Left lung (tissue), 10 donors: ENCODE results near the gene NRBF2. TPM values are rescaled to one million over a fixed set of nuclear protein-coding genes. Genes with fewer than 3 reads are reported as not detected.
"Not testable (repeated sequence)": the region's sequence is repeated elsewhere in the genome, so short reads cannot be mapped to it uniquely, and the experiment has no call there.

ENCODE experiments used
- ATAC-seq: fragments of 200-7000 bp; cut with Tn5 transposase; one replicate; pipeline ENCODE4 v1.9.1; 2020; ENCODE audit warnings: moderate library complexity
- DNase-seq, 4 donors: peaks; one replicate each; pipeline ENCODE4 v3.0.0-alpha.2; 2013 to 2020
- H3K27ac ChIP-seq, 2 donors: fragments of 200-600 bp; sonication (generic) in 1 of 2; one replicate each; pipeline versions ENCODE4 v1.5.0 to v1.8.0; 2020 to 2021
- H3K27me3 ChIP-seq, 2 donors: fragments of 200-600 bp; sonication (generic) in 1 of 2; one replicate each; pipeline versions ENCODE4 v1.5.0 to v1.8.0; 2020 to 2021
- H3K36me3 ChIP-seq, 2 donors: fragments of 200-600 bp; sonication (generic) in 1 of 2; one replicate each; pipeline versions ENCODE4 v1.5.0 to v1.8.0; 2020 to 2021
- H3K4me1 ChIP-seq, 2 donors: fragments of 200-600 bp; one replicate each; pipeline ENCODE4 v1.8.0; 2021
- H3K4me3 ChIP-seq, 2 donors: fragments of 200-600 bp; sonication (generic) in 1 of 2; one replicate each; pipeline versions ENCODE4 v1.5.0 to v1.8.0; 2020 to 2021; ENCODE audit warnings: mild to moderate bottlenecking in 1 of 2
- H3K9me3 ChIP-seq, 2 donors: fragments of 200-600 bp; sonication (generic) in 1 of 2; one replicate each; pipeline versions ENCODE4 v1.5.0 to v1.8.0; 2020 to 2021
- CTCF ChIP-seq, 2 donors: fragments of 200-600 bp; sonication (generic) in 1 of 2; IDR thresholded peaks; one replicate each; pipeline versions ENCODE4 v1.5.0 to v1.8.0; 2021; ENCODE audit warnings: antibody characterized with exemption in 2 of 2
- intact Hi-C, 2 donors: fragments of 100-400 bp; cut with DNase I; formaldehyde crosslinking; loops; one replicate each; pipeline versions ENCODE4 v1.11.2 to v1.14.2; 2022
- polyA plus RNA-seq, 6 donors: library from polyadenylated mRNA; unstranded; fragments of 120-200 nt; gene quantifications; one replicate each; pipeline ENCODE4 v1.2.1, GENCODE V29; 2013; ENCODE audit not compliant: insufficient read length in 6 of 6
- total RNA-seq, 2 donors: library from RNA; stranded (reverse); fragmentation: NEBNext Ultra II Directional; extraction: Animal tissue kit (Norgen Biotek cat#: 25700); gene quantifications; one replicate each; pipeline ENCODE4 v1.2.1, GENCODE V29; 2021
- donor health status: DM: no; HTN: yes; CAD: no.
- donor health status: DM: no; HTN: no; CAD: no.

The NRBF2 gene
- total and polyA plus RNA-seq, 8 donors, result 19.0 to 24.1 (median 22.0) TPM

GRCh38 chr10:63093227-63093626, 39.9 kb upstream of the NRBF2 start:
- no peaks in the 10 kb centered on the region for H3K9me3 ChIP-seq
- no peak for ATAC-seq
- no peak for DNase-seq
- no peak overlapping the region for H3K27ac ChIP-seq
- H3K27me3 ChIP-seq, result no peaks in the 10 kb centered on the region
- H3K4me1 ChIP-seq, result no peaks in the 10 kb centered on the region
- no peak overlapping the region for H3K4me3 ChIP-seq
- intact Hi-C loops, result no loop called here
- H3K36me3 ChIP-seq, result no peaks in the 10 kb centered on the region
- TF ChIP-seq CTCF (IDR thresholded peaks at IDR 0.05), result no peak

GRCh38 chr10:63094405-63094804, 38.7 kb upstream of the NRBF2 start:
- Histone ChIP-seq H3K4me3 (no peak overlapping the region), H3K4me1 (no peaks in the 10 kb centered on the region), H3K27me3 (no peaks in the 10 kb centered on the region), H3K36me3 (no peaks in the 10 kb centered on the region), H3K27ac (no peak overlapping the region), H3K9me3 (no peaks in the 10 kb centered on the region)
- intact Hi-C loops, result no loop called here
- no peak for DNase-seq
- no peak for TF ChIP-seq CTCF (IDR thresholded peaks at IDR 0.05)
- peak; percentile 92 for ATAC-seq

- intact Hi-C loops, result no loop called here
- DNase-seq, result no peak
- Histone ChIP-seq H3K27me3 (no peaks in the 10 kb centered on the region), H3K27ac (no peak overlapping the region), H3K9me3 (no peaks in the 10 kb centered on the region), H3K4me1 (no peaks in the 10 kb centered on the region), H3K4me3 (no peak overlapping the region), H3K36me3 (no peaks in the 10 kb centered on the region)
- ATAC-seq, result no peak
- no peak for TF ChIP-seq CTCF (IDR thresholded peaks at IDR 0.05)
Observed at GRCh38 chr10:63094881-63095280, 38.2 kb upstream of the NRBF2 start.

GRCh38 chr10:63099734-63100133, 33.4 kb upstream of the NRBF2 start:
- H3K9me3 ChIP-seq, result no peaks in the 10 kb centered on the region
- H3K36me3 ChIP-seq, result no peaks in the 10 kb centered on the region
- H3K4me3 ChIP-seq, result no peak overlapping the region
- H3K27me3 ChIP-seq, result no peaks in the 10 kb centered on the region
- DNase-seq, result no peak
- ATAC-seq, result no peak
- no peak overlapping the region for H3K27ac ChIP-seq
- no peaks in the 10 kb centered on the region for H3K4me1 ChIP-seq
- TF ChIP-seq CTCF (IDR thresholded peaks at IDR 0.05), result no peak
- intact Hi-C loops, result no loop called here

- DNase-seq, result not testable (repeated sequence)
Observed at GRCh38 chr10:63101091-63101490, 32.0 kb upstream of the NRBF2 start.

GRCh38 chr10:63102279-63102883, 30.7 kb upstream of the NRBF2 start:
- H3K4me1 ChIP-seq, H3K27me3 ChIP-seq, H3K36me3 ChIP-seq, H3K4me3 ChIP-seq, DNase-seq, ATAC-seq, H3K9me3 ChIP-seq, intact Hi-C loops, H3K27ac ChIP-seq: not testable (repeated sequence)

More at GRCh38 chr10:63101091-63101490, 32.0 kb upstream of the NRBF2 start:
- H3K9me3 ChIP-seq, H3K27me3 ChIP-seq, intact Hi-C loops, H3K27ac ChIP-seq, H3K36me3 ChIP-seq, H3K4me3 ChIP-seq, ATAC-seq, H3K4me1 ChIP-seq: not testable (repeated sequence)

GRCh38 chr10:63103178-63103577, 29.9 kb upstream of the NRBF2 start:
- intact Hi-C loops, result not testable (repeated sequence)

More at GRCh38 chr10:63103178-63103577, 29.9 kb upstream of the NRBF2 start:
- not testable (repeated sequence) for H3K27ac ChIP-seq, H3K36me3 ChIP-seq, DNase-seq, H3K9me3 ChIP-seq, ATAC-seq, H3K4me3 ChIP-seq, H3K27me3 ChIP-seq, H3K4me1 ChIP-seq
